ENCODE data around the gene PTGDS.

DNA sequence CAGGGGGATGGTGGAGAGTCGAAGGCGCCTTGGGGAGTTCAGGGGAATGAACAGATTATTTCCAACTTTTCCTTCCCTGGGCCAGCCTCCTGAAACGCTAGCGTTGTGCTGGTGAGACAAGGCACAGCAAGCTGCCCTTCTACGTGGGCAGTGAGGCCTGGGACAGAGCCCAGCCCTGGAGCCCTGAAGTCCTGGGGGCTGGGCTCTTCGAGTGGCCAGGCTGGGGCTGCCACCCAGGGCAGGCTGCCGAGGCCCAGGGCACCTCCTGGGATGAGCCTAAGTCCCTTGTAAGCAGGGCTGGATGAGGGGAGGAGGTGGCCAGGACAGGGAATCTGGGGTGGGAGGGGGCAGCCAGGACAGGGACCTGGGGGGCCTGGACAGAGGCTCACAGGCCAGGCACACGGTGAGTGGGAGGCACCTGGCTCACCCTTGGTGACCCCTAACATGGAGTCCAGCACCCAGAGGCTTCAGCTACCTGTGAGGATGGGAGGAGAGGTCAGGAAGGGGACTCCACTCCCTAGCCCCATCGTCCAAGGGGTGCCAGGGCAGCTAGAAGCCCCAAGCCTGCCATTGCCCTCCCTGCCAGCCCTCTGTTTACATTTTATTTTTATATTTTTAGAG, 26.5 kb upstream of the PTGDS start:
- TF ChIP-seq POLR2A (IDR thresholded peaks at IDR 0.05; ENCODE audit: low read length) (no peak), GATA1 (IDR thresholded peaks at IDR 0.05; ENCODE audit: low read depth, low read length) (no peak)

Measured in erythroblast (primary cell).